CD4-positive, CD25-positive, alpha-beta regulatory T cell (primary cell): ENCODE results near the gene C16orf87. TPM values are rescaled to one million over a fixed set of nuclear protein-coding genes. Genes with fewer than 3 reads are reported as not detected.
A peak's percentile ranks its signal among the peaks of the same experiment; 100 is the strongest.

Source experiments
- ATAC-seq, 2 donors: fragments of 150-1000 bp; cut with Tn5 transposase; one replicate each; pipeline ENCODE4 v1.10.0; 2021; ENCODE audit warnings: low read depth in 2 of 2, moderate number of reproducible peaks in 2 of 2, moderate library complexity in 1 of 2
- DNase-seq, 3 donors: peaks; one replicate each; pipeline versions ENCODE4 v3.0.0 to v3.0.0-alpha.2; 2012 to 2022; ENCODE audit warnings: mixed read lengths in 1 of 3
- H3K27ac ChIP-seq: one replicate; pipeline ENCODE4 v1.7.0; 2013; ENCODE audit warnings: mild to moderate bottlenecking, low read length; ENCODE audit not compliant: insufficient read depth, poor library complexity, severe bottlenecking
- H3K27me3 ChIP-seq: one replicate; pipeline ENCODE4 v1.7.0; 2013; ENCODE audit warnings: low read length; ENCODE audit not compliant: control insufficient read depth, insufficient read depth
- H3K36me3 ChIP-seq: one replicate; pipeline ENCODE4 v1.7.0; 2013; ENCODE audit warnings: mild to moderate bottlenecking, low read length, moderate library complexity; ENCODE audit not compliant: control insufficient read depth, insufficient read depth
- H3K4me1 ChIP-seq: 2 replicates; pipeline ENCODE4 v1.7.0; 2013; ENCODE audit warnings: mild to moderate bottlenecking, low read length; ENCODE audit not compliant: insufficient read depth, control insufficient read depth, poor library complexity, severe bottlenecking
- H3K4me3 ChIP-seq: one replicate; pipeline ENCODE4 v1.7.0; 2013; ENCODE audit warnings: low read depth, mild to moderate bottlenecking, low read length, moderate library complexity
- H3K9me3 ChIP-seq, 2 experiments: 1 replicate in 1 of 2; 2 replicates in 1 of 2; pipeline ENCODE4 v1.7.0; 2013; ENCODE audit warnings: low read length in 2 of 2, mild to moderate bottlenecking in 1 of 2, moderate library complexity in 1 of 2; ENCODE audit not compliant: control insufficient read depth in 2 of 2
- H3K27ac Mint-ChIP-seq, 3 donors: one replicate each; pipeline ENCODE4 v1.8.0; 2020 to 2022; ENCODE audit warnings: mild to moderate bottlenecking in 3 of 3, mixed read lengths in 3 of 3, moderate library complexity in 2 of 3
- H3K27me3 Mint-ChIP-seq: one replicate; pipeline ENCODE4 v1.8.0; 2022; ENCODE audit warnings: mild to moderate bottlenecking, mixed read lengths
- H3K36me3 Mint-ChIP-seq: one replicate; pipeline ENCODE4 v1.8.0; 2020; ENCODE audit warnings: mixed read lengths
- H3K4me1 Mint-ChIP-seq, 4 donors: one replicate each; pipeline ENCODE4 v1.8.0; 2020 to 2022; ENCODE audit warnings: mixed read lengths in 4 of 4, mild to moderate bottlenecking in 1 of 4
- H3K4me3 Mint-ChIP-seq, 4 donors: one replicate each; pipeline ENCODE4 v1.8.0; 2020 to 2022; ENCODE audit warnings: mild to moderate bottlenecking in 4 of 4, mixed read lengths in 4 of 4, moderate library complexity in 3 of 4
- H3K9me3 Mint-ChIP-seq, 7 donors: one replicate each; pipeline ENCODE4 v1.8.0; 2020 to 2022; ENCODE audit warnings: mixed read lengths in 7 of 7, mild to moderate bottlenecking in 3 of 7, moderate library complexity in 2 of 7
- polyA plus RNA-seq, 4 donors: library from polyadenylated mRNA; unstranded; fragments of 300-500 nt; fragmentation: Illumina TruSeq; gene quantifications; one replicate each; pipeline ENCODE4 v1.2.3, GENCODE V29; 2021
- total RNA-seq: library from RNA; stranded (reverse); gene quantifications from one replicate; pipeline ENCODE4 v1.2.3, GENCODE V29; 2022

The C16orf87 gene
- total and polyA plus RNA-seq, 5 donors from 2014 or later = 13.1 to 24.6 (median 16.5) TPM

DNA sequence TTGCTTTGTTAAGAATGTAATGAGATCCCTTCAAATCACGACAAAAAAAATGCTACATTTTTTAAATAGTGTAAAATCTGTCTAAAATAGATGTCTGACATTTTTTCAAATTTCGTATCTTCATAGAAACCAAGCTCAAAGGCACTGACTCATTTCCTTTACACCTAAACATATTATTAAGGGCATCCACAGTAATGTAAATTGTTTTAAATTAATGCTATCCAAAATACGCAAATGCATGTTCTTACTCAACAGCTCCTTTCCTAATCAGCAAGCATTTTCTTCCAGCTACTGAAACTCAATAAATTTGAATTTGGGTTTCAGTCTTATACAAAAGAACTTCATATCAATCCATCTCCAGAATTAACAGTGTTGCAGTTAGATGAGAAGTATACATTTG lies 4.3 kb downstream of the C16orf87 start:
- H3K4me3 ChIP-seq = peak overlapping the region; percentile 69
- no peaks in the 10 kb centered on the region for H3K9me3 Mint-ChIP-seq
- DNase-seq (peak in 1 of 3 donors; percentile 21), ATAC-seq (no peak)
- H3K27me3 Mint-ChIP-seq = peaks cover 9% of the 10 kb centered on the region
- no peaks in the 10 kb centered on the region for H3K9me3 ChIP-seq
- H3K27me3 ChIP-seq = no peaks in the 10 kb centered on the region
- H3K4me3 Mint-ChIP-seq = peak overlapping the region; percentile 27 to 90 (median 70)
- peaks cover 53% of the 10 kb centered on the region for H3K4me1 ChIP-seq
- H3K36me3 ChIP-seq = no peaks in the 10 kb centered on the region
- H3K36me3 Mint-ChIP-seq = peaks cover 10% of the 10 kb centered on the region
- peaks cover 26 to 51% (median 38%) of the 10 kb centered on the region in 4 donors for H3K4me1 Mint-ChIP-seq
- peak overlapping the region; percentile 25 to 82 (median 65) for H3K27ac Mint-ChIP-seq
- no peak overlapping the region for H3K27ac ChIP-seq

DNA sequence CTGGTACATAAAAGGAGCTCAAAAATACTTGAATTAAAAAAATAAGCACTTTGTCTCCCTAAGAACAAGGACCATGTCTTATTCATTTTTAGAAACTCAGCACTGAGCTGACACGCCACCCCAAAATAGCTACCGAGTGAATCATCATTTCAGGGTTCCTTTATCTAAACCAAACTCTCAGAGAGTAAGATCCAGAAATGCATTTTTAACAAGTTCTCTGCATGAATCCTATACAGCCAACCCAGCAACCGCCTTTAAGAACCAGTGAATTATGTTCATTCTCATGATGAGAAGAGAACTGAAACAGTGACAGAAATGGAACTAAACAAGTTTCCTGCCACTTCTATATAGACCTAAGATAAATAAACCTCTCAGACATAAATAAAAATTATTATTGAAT lies 8.7 kb downstream of the C16orf87 start:
- Histone ChIP-seq H3K4me3 (peak overlapping the region; percentile 51), H3K36me3 (no peaks in the 10 kb centered on the region), H3K9me3 (no peaks in the 10 kb centered on the region), H3K27me3 (no peaks in the 10 kb centered on the region), H3K27ac (no peak overlapping the region), H3K4me1 (peaks cover 36% of the 10 kb centered on the region)
- Mint-ChIP-seq H3K4me3 (no peak overlapping the region), H3K4me1 (peaks cover 17 to 35% (median 23%) of the 10 kb centered on the region in 4 donors), H3K36me3 (peaks cover 10% of the 10 kb centered on the region), H3K27ac (no peak overlapping the region), H3K27me3 (no peaks in the 10 kb centered on the region), H3K9me3 (no peaks in the 10 kb centered on the region)
- peak in 1 of 3 donors; percentile 38 for DNase-seq
- ATAC-seq = no peak

DNA sequence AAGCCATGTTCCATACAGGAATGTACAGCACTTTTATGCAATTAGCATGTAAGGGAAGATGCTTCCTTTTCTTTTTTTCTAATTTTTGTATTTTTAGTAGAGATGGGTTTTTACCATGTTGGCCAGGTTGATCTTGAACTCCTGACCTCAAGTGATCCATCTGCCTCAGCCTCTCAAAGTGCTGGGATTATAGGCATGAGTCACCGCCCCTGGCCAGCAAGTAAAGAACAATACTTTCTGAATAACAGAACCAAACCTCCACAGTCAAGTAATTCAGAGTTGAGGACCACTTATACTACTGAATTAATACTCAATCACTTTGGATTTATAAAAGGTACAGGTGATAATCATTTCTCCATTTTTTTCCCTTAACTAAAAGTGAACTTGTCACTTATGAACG lies 13.0 kb downstream of the C16orf87 start:
- Mint-ChIP-seq H3K36me3 (peaks cover 15% of the 10 kb centered on the region), H3K4me1 (peaks cover 31 to 54% (median 43%) of the 10 kb centered on the region in 4 donors), H3K9me3 (peaks cover 0 to 8% (median 1%) of the 10 kb centered on the region in 7 donors), H3K27ac (peak overlapping the region in 1 of 3 donors; percentile 17), H3K4me3 (no peak overlapping the region), H3K27me3 (no peaks in the 10 kb centered on the region)
- ATAC-seq = no peak
- DNase-seq = no peak
- Histone ChIP-seq H3K4me3 (no peak overlapping the region), H3K4me1 (peaks cover 37% of the 10 kb centered on the region), H3K27me3 (no peaks in the 10 kb centered on the region), H3K27ac (no peak overlapping the region), H3K9me3 (no peaks in the 10 kb centered on the region), H3K36me3 (no peaks in the 10 kb centered on the region)

DNA sequence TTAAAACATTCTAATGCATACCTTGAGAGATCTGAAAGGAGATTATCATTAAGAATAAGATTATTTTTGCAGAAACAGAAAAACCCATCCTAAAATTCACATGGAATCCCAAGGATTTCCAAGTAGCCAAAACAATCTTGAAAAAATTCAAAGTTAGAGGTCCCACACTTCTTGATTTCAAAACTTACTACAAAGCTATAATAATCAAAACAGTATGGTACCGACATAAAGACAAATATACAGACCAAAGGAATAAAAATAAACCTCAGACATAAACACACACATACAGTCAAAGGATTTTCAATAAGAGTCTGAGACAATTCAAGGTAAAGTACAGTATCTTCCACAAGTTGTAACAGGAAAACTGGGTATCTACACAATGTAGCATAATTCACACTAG lies 16.2 kb downstream of the C16orf87 start:
- no peak for DNase-seq
- peak overlapping the region; percentile 18 for H3K27ac ChIP-seq
- Mint-ChIP-seq H3K36me3 (peaks cover 19% of the 10 kb centered on the region), H3K27me3 (no peaks in the 10 kb centered on the region), H3K9me3 (peaks cover 0 to 8% (median 1%) of the 10 kb centered on the region in 7 donors), H3K4me1 (peaks cover 37 to 64% (median 49%) of the 10 kb centered on the region in 4 donors), H3K4me3 (peak overlapping the region; percentile 3 to 68 (median 54)), H3K27ac (peak overlapping the region in 1 of 3 donors; percentile 52)
- no peaks in the 10 kb centered on the region for H3K9me3 ChIP-seq
- no peaks in the 10 kb centered on the region for H3K36me3 ChIP-seq
- H3K27me3 ChIP-seq = no peaks in the 10 kb centered on the region
- peaks cover 37% of the 10 kb centered on the region for H3K4me1 ChIP-seq
- peak overlapping the region; percentile 65 for H3K4me3 ChIP-seq
- ATAC-seq = no peak

DNA sequence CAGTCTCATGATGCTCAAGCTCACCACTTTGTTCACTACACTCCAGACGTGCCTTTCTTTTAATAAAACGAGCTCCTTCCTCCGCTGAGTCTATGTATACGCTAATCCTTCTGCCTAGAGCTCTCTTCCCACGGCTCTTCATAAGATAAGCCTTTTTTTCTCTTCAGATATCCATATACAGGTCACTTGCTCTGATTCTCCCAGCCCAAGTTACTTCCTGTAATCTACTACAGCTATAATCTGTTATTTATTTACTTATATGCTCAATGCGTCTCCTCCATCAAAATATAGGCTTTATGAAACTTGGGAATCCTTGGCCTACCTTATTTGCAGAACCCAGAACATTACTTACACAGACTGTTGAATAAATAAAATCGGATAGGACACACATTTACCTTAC lies 17.4 kb downstream of the C16orf87 start:
- H3K4me1 ChIP-seq = peaks cover 40% of the 10 kb centered on the region
- DNase-seq (no peak), ATAC-seq (no peak)
- no peak overlapping the region for H3K27ac ChIP-seq
- H3K9me3 ChIP-seq = no peaks in the 10 kb centered on the region
- no peaks in the 10 kb centered on the region for H3K36me3 ChIP-seq
- peak overlapping the region in 2 of 4 donors; percentile 21 to 29 for H3K4me3 Mint-ChIP-seq
- H3K9me3 Mint-ChIP-seq = peaks cover 0 to 8% (median 1%) of the 10 kb centered on the region in 7 donors
- peaks cover 19% of the 10 kb centered on the region for H3K36me3 Mint-ChIP-seq
- no peak overlapping the region for H3K4me3 ChIP-seq
- peak overlapping the region in 2 of 3 donors; percentile 30 to 92 for H3K27ac Mint-ChIP-seq
- peaks cover 35 to 60% (median 47%) of the 10 kb centered on the region in 4 donors for H3K4me1 Mint-ChIP-seq
- H3K27me3 ChIP-seq = no peaks in the 10 kb centered on the region
- H3K27me3 Mint-ChIP-seq = no peaks in the 10 kb centered on the region

DNA sequence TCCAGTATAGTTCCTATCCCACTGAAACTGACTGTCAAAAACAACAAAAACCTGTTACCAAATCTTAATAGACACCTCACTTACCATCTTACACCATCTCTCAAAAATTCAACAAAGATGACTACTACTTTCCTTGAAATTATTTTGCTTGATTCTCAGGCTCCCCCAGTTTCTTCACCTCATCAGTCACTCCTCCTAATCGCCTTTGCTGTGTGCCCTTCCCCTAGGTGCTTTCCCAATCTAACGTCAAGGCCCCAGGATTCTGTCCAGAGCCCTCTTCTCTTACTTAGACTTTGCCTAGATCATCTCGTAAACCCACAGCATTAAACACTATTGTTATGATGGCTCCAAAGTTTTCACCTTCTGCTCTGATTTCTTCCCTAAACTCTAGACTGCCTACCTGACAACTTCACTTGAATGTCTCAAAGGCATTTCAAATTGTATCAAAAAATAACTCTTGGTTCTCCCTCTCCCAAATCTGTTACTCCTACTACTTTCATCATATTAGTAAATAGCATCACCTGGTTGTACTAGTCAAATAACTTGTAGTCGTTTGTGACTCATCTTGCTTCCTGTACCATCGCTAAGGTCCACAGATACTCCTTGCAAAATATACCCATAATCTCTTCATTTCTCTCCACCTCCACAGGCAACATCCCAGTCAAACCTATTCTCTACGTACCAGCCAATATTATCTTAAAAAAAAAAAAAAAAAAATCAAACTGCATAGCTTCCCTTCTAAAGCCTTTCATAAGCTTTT lies 18.0 kb downstream of the C16orf87 start:
- peak; percentile 50 to 58 for ATAC-seq
- Histone ChIP-seq H3K9me3 (no peaks in the 10 kb centered on the region), H3K36me3 (peaks cover 3% of the 10 kb centered on the region), H3K27ac (no peak overlapping the region), H3K4me1 (peaks cover 40% of the 10 kb centered on the region), H3K27me3 (no peaks in the 10 kb centered on the region), H3K4me3 (peak overlapping the region; percentile 17)
- peak overlapping the region; percentile 30 to 92 (median 56) for H3K27ac Mint-ChIP-seq
- H3K4me3 Mint-ChIP-seq = peak overlapping the region in 3 of 4 donors; percentile 18 to 46 (median 29)
- H3K4me1 Mint-ChIP-seq = peaks cover 36 to 61% (median 51%) of the 10 kb centered on the region in 4 donors
- no peaks in the 10 kb centered on the region for H3K27me3 Mint-ChIP-seq
- H3K9me3 Mint-ChIP-seq = peaks cover 0 to 8% (median 1%) of the 10 kb centered on the region in 7 donors
- no peak for DNase-seq
- H3K36me3 Mint-ChIP-seq = peaks cover 21% of the 10 kb centered on the region

DNA sequence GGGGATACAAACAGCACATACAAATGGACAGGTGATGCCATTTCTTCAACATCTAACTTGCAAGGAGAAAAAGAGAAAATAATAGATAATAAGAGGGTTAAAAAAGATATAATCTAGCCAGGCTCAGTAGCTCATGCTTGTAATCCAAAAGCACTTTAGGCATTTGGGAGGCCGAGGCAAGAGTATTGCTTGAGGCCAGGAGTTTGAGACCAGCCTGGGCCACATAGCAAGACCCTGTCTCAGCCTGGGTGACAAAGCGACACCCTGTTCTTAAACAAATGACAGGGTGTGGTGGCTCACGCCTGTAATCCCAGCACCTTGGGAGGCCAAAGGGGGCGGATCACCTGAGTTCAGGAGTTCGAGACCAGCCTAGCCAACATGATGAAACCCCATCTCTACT lies 19.3 kb downstream of the C16orf87 start:
- DNase-seq = no peak
- no peak overlapping the region for H3K4me3 Mint-ChIP-seq
- no peak for ATAC-seq
- peaks cover 0 to 8% (median 1%) of the 10 kb centered on the region in 7 donors for H3K9me3 Mint-ChIP-seq
- Histone ChIP-seq H3K36me3 (peaks cover 4% of the 10 kb centered on the region), H3K4me1 (peaks cover 33% of the 10 kb centered on the region), H3K27me3 (no peaks in the 10 kb centered on the region), H3K9me3 (no peaks in the 10 kb centered on the region), H3K4me3 (no peak overlapping the region), H3K27ac (no peak overlapping the region)
- H3K36me3 Mint-ChIP-seq = peaks cover 20% of the 10 kb centered on the region
- no peaks in the 10 kb centered on the region for H3K27me3 Mint-ChIP-seq
- peaks cover 34 to 60% (median 47%) of the 10 kb centered on the region in 4 donors for H3K4me1 Mint-ChIP-seq
- no peak overlapping the region for H3K27ac Mint-ChIP-seq
